GM18526 (cell line): Measurements from ENCODE around the gene PTPRT.

Experiments
- POLR2A ChIP-seq: IDR thresholded peaks from 3 replicates; pipeline ENCODE4 v1.6.1; 2011; ENCODE audit not compliant: insufficient read length; ENCODE audit errors: extremely low read depth

PTPRT gene

DNA sequence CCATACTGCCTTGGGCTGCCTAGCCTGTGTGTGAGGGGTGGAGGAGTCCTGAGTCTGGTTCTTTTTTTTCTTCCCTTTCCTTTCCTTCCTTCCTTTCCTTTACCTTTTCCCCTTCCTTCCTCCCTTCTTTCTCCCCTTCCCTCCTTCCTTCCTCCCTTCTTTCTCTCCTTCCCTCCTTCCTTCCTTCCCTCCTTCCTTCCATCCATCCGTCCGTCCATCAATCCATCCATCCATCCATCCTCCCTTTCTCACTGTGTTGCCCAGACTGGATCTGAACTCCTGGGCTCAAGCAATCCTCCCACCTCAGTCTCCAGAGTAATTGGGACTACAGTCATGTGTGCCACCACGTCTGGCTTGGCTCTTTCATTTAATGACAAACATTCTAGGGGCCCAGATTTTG lies 820.8 kb downstream of the PTPRT start:
- no peak for TF ChIP-seq POLR2A

- TF ChIP-seq POLR2A, result no peak
Measured at GRCh38 chr20:42366626-42367025, 823.1 kb downstream of the PTPRT start.

GRCh38 chr20:42364446-42364845 lies 825.3 kb downstream of the PTPRT start:
- TF ChIP-seq POLR2A, result no peak

GRCh38 chr20:42361402-42361970 lies 828.2 kb downstream of the PTPRT start:
- no peak for TF ChIP-seq POLR2A

DNA sequence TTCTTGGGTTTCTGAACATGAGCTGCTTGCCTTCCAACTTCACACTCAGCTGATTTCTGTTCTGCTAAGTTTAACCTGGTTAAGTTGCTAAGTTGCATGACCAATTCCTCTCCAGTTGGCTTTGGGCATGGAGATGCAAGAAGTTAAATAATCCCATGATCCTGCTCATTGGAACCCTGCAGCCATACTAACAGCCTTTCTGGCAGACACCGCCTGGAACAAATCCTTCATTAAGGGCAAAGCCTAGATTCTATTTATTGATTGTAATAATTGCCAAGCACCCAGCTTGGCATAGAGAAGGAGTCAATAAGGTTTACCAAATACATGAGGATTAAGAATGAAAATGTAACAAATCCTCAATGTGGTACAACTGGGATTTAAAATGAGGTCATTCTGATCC lies 829.1 kb downstream of the PTPRT start:
- no peak for TF ChIP-seq POLR2A

GRCh38 chr20:42359617-42360016 lies 830.1 kb downstream of the PTPRT start:
- no peak for TF ChIP-seq POLR2A

GRCh38 chr20:42352096-42352495 lies 837.6 kb downstream of the PTPRT start:
- no peak for TF ChIP-seq POLR2A

GRCh38 chr20:42350521-42350920 lies 839.2 kb downstream of the PTPRT start:
- TF ChIP-seq POLR2A, result no peak

DNA sequence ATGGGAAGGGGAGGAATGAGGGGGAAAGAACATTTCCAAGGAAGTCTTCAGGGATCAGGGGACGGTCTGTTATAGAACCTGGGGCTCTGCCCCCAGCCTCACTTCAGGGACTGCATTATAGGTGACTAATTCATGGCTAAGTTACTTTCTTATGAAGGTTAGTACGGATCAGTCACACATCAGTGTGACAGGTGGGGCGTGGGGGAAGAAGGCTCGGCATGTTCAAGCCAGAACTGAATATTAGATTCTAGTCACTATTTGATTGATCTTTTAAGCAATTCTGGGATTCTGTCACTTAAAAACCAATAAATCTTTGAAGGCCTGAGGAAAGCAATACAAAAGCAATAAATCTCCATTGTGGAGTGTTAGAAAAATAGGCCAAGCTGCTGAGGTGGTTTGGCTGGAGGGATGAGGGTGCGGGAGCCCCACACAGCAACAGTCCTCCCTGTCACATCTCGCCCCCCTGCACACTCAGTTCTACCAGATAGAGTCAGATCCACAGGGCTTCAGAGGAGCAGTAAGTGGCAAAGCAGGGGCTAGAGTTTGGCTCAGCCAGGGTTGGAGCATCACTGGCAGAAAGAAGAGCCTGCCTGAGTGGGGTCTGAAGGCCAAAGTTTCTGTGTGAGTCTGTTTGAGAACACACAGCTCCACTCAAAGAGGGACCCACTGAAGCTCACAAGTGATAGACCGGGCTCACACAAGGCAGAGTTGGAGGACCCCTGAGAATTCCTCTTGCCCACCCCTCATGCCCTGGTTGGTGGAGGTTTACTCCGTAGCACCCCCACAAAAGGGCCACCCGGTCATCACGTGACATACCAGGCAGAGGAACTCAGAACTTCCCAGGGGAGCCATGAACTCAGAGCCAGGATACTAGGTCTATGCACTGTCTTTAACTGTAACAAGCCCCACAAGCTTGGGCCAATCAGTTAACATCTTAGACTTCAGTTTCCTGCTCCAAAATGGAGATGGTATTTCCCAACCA lies 843.2 kb downstream of the PTPRT start:
- TF ChIP-seq POLR2A, result no peak

- no peak for TF ChIP-seq POLR2A
Measured at GRCh38 chr20:42341654-42342053, 848.1 kb downstream of the PTPRT start.

GRCh38 chr20:42340368-42340767 lies 849.3 kb downstream of the PTPRT start:
- TF ChIP-seq POLR2A, result no peak

- no peak for TF ChIP-seq POLR2A
Measured at GRCh38 chr20:42338294-42339201, 851.2 kb downstream of the PTPRT start.

GRCh38 chr20:42336576-42336975 lies 853.1 kb downstream of the PTPRT start:
- TF ChIP-seq POLR2A, result no peak

- TF ChIP-seq POLR2A, result no peak
Measured at GRCh38 chr20:42319252-42320013, 870.3 kb downstream of the PTPRT start.

DNA sequence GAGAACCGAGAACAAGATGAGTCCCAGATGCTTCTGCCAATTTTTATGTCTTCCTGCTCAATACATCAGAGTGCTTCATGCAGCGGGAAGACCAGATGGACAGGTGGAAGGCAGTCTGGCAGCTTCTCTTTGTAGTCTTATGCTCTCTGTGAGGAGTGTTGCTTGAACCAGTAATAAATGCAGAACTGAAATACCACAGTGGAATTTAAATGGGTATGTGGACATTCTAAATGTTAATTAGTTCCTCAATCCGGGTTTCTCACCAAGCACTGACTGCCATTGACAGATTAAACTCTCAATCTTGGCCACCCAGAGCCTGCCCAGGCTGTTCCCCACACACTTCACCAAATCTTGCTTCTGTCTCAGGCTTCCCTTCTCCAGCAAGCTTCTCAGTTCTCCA lies 876.0 kb downstream of the PTPRT start:
- no peak for TF ChIP-seq POLR2A
